GM19193 (cell line): ENCODE data around the gene TRIM14.

Experiments
- POLR2A ChIP-seq: IDR thresholded peaks from 4 replicates; pipeline ENCODE4 v1.6.1; 2011; ENCODE audit not compliant: insufficient read depth, insufficient read length; ENCODE audit errors: extremely low read depth

The TRIM14 gene

DNA sequence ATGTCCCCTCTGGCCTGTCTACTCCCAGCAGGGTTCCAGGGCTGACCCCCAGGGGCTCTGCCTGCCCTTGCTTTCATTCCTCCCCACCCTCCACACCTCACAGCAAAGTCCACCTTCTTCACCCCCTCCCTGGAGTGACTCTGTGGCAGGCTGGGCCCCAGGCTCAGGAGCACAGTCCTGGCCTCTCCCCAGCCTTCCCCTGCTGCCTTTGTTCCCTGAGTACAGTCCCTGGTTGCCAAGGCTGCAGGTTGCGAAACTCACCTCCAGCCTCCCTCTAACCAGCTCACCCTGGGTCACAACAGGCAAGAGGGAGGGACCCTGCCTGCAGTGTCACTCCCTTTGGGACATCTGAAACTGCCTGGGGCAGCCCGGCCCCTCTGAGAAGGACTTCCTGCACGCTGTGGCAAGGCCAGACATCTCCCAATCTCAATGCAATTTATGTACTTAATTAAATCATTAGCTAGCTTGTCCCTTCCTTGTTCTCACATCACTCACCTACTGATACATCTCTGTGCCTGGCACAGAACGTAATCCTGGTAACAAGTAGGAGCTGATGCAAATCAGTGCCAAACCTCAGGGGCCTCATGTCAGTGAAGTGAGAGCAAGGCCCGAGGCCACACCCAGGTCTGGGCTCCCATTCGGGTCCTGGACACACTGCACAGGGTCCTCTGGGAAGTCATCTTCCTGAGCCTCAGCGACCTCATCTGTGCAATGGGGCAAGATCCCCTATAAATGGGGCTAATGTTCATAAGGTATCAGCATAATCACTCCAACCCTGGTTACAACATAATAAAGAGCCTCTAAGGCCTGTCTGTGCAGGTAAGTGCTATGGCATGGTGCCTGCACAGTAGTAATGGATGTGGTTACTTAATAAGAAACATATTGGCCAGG is 27.3 kb upstream of the TRIM14 start:
- no peak for TF ChIP-seq POLR2A

DNA sequence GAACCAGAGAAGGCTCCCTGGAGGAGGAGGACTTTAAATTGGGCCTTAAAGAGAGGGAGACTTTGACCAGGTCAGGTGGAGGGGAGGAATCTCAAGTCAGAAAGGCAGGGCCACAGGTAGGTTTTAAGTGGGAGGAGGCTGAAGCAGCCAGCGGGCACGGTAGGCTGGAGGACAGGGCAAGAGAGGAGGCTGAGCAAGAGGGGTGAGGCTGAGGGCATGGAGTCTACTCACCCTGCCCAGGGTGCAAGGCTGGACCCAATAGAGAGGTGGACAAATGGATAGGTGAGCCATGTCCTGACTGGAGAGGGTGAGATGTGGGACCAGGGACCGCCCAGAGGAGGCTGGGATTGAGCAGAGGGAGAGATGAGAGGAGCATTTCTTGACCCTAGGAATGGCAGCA is 25.6 kb upstream of the TRIM14 start:
- TF ChIP-seq POLR2A, result no peak

DNA sequence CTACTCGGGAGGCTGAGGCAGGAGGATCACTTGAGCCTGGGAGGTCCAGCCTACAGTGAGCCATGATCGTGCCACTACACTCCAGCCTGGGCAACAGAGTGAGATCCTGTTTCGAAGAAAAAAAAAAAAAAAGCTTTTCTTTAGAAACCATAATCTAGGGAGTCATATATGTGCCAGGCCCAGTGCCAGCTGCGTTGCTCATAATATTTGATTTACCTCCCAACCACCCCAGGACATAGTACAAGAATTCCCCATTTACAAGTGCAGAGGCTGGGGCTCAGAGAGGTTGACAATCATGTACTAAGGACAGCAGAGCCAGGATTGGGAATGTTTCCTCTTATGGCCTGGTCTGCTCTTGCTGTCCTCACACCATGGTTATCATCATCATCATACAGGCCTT is 25.1 kb upstream of the TRIM14 start:
- no peak for TF ChIP-seq POLR2A

DNA sequence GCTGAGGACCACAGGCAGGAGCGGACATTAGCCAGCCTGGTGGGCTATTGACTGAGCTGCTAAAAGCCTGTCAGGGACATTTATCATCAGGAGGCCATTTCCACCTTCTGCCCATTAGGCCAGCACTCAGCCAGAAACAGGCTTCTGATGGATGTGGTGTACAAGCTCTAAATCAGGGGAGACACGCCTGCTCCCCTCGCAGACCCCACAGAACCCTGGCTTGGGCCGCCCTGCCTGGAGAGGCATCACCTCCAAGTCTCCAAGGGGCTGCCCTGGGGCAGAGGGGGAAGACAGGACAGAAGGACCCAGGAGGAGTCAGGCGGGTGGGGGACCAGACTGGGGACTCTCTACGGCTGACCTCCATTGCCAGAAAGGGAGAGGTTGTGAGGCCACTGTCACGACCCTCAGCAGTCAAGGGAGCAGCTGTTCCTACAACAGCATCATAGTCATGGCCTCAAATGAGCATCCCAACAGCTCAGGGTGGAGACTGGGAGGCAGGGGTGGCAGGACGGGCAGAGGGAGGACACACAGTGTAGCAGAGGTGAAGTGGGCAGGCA is 24.0 kb upstream of the TRIM14 start:
- TF ChIP-seq POLR2A, result no peak

DNA sequence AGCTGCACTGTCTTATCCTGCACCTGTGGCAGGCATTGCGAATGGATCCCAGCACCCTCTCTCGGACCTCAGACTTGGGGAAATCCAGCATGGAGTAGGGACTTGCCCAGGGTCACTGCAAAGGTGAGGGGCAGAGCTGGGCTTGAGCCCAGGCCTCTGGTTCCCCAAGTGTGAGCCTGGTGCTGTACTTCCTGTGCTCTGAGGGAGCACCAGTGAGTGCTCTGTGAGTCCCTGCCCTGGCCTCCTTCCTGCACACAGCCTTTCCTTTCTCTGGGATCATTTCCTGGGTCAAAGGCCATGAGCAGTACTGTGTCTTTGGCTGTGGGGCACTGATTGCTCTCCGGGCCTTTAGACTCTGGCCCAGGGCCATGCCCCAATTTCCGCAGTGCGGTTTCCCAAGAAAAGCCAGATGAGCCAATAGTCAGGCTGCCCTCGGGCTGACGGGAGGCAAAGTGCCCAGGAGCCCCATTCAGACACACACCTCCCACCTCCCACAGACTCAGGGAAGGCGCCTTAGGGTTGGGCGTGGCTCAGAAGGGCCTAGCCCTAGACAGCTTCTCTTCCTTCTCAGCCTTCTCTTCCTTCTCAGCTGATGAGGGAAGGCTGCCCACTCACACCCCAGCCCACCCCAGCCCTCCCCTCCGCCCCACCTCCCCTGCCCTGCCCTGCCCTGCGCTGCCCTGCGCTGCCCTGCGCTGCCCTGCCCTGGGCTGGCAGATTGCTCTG is 23.3 kb upstream of the TRIM14 start:
- TF ChIP-seq POLR2A, result no peak

DNA sequence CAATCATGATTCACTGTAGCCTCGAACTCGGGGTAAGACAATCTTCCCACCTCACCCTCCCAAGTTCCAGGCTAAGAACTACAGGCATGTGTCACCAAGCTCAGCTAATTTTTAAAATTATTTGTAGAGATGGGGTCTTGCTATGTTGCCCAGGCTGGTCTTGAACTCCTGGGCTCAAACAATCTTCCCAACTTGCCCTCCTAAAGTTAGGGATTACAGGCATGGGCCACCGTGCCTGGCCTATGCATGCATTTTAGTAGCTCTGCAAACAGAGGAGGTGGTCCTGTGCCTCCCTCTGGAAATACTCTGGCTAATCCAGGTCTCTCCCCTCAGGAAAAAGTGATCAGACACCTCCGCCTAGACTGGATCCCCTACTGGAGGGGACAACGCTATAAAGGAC is 21.5 kb upstream of the TRIM14 start:
- no peak for TF ChIP-seq POLR2A

DNA sequence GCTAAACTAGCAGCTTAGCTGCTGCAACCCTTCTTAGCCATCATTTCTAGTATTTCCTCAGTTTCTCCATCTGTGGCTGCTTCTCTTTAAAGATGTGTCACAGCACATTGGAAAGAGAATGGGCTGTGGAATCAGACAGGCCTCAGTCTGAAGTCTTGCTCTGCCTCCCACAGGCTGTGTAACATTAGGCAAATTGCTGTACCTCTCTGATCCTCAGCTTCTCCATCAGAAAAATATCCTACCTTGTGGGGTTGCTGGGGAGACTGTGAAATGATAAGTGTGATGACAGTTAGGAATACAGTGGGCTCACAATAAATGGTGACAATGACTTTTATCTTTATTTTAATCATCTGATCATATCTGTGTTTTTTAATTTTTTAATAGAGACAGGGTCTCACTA is 17.5 kb upstream of the TRIM14 start:
- TF ChIP-seq POLR2A, result no peak

DNA sequence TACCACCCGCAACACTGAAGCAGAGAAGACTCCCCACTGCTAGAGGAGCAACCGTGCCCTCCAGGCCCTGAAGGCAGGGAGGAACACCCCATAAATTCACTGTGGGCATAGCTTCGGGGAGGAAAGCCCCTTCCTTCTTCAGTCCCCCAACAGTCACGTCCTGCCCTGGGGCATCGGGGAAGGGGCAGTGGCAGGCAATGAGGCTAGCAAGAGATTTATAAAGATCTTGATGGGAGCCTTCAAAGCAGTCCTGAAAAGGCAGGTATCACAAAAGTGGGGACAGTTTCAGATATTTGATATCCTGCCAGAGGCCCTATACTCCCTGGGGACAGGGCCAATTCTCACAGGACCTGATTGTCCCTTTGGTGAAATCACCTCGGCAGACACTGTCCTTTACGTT is 16.9 kb upstream of the TRIM14 start:
- TF ChIP-seq POLR2A, result no peak

DNA sequence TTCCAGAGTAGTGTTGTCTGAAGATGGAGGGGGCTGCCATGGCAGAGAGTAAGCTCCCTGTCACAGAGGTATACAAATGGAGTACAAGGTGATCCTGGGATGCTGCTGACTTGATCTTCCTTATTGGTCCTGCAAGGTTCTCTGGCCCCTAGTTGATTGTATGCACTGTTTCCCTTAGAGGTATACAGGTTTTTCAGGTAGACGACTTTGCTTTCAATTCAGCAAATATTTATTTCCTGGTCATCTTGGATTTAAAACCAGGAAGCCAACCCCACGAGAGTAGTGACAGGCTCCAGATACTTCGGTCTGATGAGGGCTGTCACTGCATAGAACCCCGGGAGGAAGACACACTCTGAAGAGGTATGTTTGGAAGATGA is 16.5 kb upstream of the TRIM14 start:
- TF ChIP-seq POLR2A, result no peak

DNA sequence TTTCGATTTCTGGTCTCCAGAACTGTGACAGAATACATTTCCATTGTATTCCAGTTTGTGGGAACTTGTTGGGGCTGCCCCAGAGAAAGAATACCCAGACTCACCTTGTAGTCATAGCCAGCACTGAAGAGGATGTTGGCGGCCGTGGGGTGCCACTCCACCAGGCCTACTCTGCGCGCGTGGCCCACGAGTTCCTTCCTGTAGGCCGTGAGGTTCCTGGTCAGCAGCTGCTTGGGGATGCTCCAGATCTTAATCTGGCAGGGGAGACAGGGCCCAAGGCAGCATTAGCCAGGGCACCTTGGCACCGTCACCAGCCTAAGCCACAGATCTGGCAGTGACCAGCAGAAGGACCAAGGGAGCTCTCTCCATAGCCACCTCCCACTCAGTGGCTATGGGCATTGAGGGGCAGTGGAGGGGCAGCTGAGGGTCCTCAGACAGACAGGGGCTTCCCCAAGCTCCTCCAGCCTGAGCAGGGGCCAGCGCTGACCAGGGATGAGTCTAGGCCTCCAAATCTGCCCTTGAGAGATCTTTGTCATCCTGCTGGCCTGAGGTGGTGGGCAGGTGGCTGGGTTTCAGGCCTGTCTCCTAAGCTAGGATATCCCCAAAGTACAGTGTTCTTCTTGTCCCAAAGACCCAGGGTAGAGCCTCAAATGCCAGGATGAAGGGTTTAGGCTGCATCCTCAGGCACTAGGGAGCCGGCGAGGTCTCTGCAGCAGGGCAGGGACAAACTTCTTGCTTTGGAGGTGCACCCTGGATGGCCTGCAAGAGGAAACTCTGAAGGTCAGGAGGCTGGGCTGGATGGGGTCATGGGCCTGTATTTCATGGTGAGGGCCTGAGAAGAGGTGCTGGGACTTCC is 15.9 kb upstream of the TRIM14 start:
- TF ChIP-seq POLR2A, result no peak

DNA sequence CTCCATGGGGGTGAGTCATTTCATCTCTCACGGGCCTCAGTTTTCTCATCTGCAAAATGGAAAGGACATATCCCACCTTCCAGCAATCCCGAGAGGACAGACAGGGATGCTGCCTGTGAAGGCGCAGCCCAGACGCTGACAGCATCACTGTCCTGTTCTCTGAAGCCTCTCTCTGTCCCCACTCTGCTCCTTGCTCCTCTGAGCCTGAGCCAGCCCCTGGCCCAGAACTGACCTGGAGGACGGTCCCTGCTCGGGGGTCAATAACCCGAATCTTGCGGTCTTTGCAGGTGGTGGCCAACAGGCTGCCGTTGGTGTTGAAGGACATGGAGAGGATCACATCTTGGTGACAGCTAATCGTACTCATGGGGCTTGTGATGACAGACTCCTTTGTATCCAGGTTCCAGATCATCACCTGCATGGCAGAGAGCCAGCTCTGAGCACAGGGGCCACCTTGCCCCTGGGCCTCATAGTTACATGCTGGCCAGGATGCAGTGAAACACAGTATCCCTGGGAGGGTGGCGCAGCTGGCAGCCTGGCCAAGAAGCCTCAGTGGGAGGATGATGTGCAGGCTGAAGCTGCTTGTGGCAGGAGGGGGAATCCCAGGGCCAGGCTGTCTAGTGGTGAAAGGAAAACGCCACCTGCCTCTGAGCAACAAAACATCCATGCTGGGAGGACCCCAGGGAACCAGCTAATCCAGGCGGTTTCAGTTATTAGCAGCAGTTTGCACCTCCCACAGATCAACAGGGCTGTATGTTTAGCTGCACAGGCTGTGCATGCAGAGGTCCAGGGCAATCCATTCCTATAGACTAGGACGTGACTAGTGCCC is 14.0 kb upstream of the TRIM14 start:
- TF ChIP-seq POLR2A, result no peak

DNA sequence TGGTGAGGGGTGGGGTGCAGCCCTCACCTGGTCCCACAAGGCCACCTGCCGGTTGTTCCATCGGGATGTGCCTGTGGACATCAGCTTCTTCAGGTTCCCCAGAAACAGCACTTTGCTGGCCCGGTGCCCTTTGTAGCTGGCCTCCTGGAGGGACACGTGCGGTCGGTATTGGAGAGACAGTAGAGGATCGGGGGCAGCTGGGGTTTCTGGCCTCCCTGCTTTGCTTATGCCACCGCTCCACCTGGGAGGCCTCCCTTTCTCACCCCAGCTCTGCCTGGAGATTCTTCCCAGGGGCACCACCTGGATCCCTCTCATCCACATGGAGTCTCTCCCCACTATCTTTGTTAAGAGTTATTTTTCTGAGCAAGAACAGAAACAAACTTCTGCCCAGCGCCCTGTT is 13.1 kb upstream of the TRIM14 start:
- no peak for TF ChIP-seq POLR2A

DNA sequence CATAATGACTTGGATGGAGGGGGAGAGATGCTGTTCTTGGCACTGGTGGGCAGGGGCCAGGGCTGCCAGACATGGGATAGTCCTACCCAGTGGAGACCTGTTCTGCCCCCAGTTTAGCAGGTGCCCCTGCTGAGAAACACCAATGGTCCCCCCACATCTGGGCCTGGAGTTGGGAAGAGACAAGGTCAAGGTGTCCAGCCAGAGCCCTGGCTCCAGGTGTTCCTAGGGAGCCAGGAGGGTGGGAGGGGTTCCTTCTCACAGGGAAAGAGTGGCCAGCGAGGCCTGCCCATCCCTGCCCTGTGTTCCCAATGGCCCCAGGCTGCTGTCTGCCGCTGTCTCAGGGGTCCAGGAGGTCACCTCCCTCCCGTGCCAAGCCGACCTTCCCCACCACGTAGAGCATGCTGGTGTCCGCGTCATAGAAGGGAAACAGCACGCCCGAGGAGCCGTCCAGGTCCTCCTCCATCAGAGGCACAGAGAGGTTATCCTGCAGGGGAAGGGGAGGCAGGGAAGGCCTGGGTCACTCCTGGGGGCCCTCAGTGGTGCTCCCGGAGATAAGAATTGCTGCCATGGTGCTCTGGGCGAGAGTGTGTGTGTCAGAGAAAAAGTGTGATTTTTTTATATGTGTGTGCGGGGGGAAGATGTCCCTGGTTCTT is 11.7 kb upstream of the TRIM14 start:
- TF ChIP-seq POLR2A, result no peak

DNA sequence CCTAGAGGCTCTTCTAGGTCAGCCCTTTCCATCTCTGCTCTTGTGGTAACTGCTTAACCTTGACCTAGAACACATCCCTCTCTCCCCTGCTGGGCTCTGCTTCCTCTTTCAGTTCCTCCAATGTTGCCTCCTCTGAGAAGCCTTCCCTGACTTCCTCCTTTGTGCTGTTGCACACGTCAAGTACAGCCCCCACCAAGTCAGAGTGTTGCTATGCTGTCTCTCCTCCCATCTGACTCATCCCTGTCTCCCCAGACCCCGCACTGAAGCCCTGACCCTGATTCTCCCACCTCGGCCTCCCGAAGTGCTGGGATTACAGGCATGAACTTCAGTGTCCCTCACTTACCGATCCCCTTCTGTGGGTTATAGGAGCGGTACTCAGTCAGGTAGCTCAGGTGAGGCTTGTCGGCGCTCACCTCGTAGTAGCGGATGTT is 10.4 kb upstream of the TRIM14 start:
- TF ChIP-seq POLR2A, result no peak

DNA sequence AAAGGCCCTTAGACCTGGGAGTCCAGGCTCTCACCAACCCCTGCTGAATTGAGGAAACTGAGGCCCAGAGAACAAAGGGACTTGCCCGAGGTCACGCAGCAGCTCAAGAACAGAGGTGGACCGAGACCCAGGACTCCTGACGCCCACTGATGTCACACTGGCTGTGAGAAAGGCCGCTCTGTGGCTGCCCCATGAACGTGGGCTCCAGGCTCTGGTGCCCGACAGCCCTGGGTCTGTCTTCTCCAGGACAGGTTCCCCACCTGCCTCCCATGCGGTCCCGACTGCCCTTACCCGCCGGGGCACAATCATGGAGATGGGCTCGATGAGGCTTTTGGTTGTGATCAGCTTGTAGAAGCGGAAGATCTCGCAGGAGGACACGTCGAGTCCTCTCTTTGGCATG is 9.3 kb upstream of the TRIM14 start:
- no peak for TF ChIP-seq POLR2A
